NCI-H460 (cell line): ENCODE measurements around the gene SPOPL. TPM values are rescaled to one million over a fixed set of nuclear protein-coding genes. Genes with fewer than 3 reads are reported as not detected.

ENCODE experiments used
- DNase-seq: peaks from one replicate; pipeline ENCODE4 v3.0.0-alpha.2; 2016; ENCODE audit warnings: low read depth; ENCODE audit errors: extremely low read depth
- total RNA-seq: library from RNA; depleted of rRNA; stranded (reverse); fragments of >200 nt; shearing (Covaris generic); gene quantifications from 2 replicates; pipeline ENCODE4 v1.2.3, GENCODE V29; 2014

The SPOPL gene
- total RNA-seq, 1 experiment from 2014 or later = 16.8 TPM

GRCh38 chr2:138596403-138596802 lies 94.8 kb downstream of the SPOPL start:
- DNase-seq = no peak

GRCh38 chr2:138600732-138601457 lies 99.3 kb downstream of the SPOPL start:
- no peak for DNase-seq

- DNase-seq = no peak
Measured at GRCh38 chr2:138601458-138602165, 100.0 kb downstream of the SPOPL start.

GRCh38 chr2:138602166-138602460 lies 100.5 kb downstream of the SPOPL start:
- DNase-seq = no peak

- DNase-seq = no peak
Measured at GRCh38 chr2:138607746-138608145, 106.2 kb downstream of the SPOPL start.

GRCh38 chr2:138609446-138609845 lies 107.9 kb downstream of the SPOPL start:
- no peak for DNase-seq

- no peak for DNase-seq
Measured at GRCh38 chr2:138610201-138610953, 108.8 kb downstream of the SPOPL start.

- no peak for DNase-seq
Measured at GRCh38 chr2:138615257-138615656, 113.7 kb downstream of the SPOPL start.

GRCh38 chr2:138617026-138617425 lies 115.5 kb downstream of the SPOPL start:
- DNase-seq = no peak

- DNase-seq = no peak
Measured at GRCh38 chr2:138618971-138619370, 117.4 kb downstream of the SPOPL start.

- DNase-seq = no peak
Measured at GRCh38 chr2:138620431-138620830, 118.9 kb downstream of the SPOPL start.

- no peak for DNase-seq
Measured at GRCh38 chr2:138621139-138621538, 119.6 kb downstream of the SPOPL start.

GRCh38 chr2:138622613-138623012 lies 121.0 kb downstream of the SPOPL start:
- DNase-seq = no peak
